Right cardiac atrium (tissue), 5 donors: Measurements from ENCODE around the gene MBP. TPM values are rescaled to one million over a fixed set of nuclear protein-coding genes. Genes with fewer than 3 reads are reported as not detected.

Experiments used
- ATAC-seq, 2 donors: fragments of 200-7000 bp; cut with Tn5 transposase; one replicate each; pipeline versions ENCODE4 v1.8.0 to v1.9.1; 2020; ENCODE audit warnings: moderate library complexity in 2 of 2, mild to moderate bottlenecking in 1 of 2
- DNase-seq, 3 donors: peaks; one replicate each; pipeline ENCODE4 v3.0.0-alpha.2; 2020
- H3K27ac ChIP-seq: one replicate; pipeline ENCODE4 v1.5.1; 2013; ENCODE audit warnings: mild to moderate bottlenecking, low read length, control low read depth, moderate library complexity
- H3K27me3 ChIP-seq: one replicate; pipeline ENCODE4 v1.6.1; 2013; ENCODE audit not compliant: control insufficient read depth, insufficient read depth
- H3K4me1 ChIP-seq: one replicate; pipeline ENCODE4 v1.6.1; 2013; ENCODE audit warnings: low read length; ENCODE audit not compliant: control insufficient read depth, insufficient read depth
- H3K4me3 ChIP-seq: one replicate; pipeline ENCODE4 v1.5.1; 2013; ENCODE audit warnings: low read length, control low read depth
- H3K9me3 ChIP-seq: one replicate; pipeline ENCODE4 v1.6.1; 2013; ENCODE audit warnings: low read length; ENCODE audit not compliant: control insufficient read depth
- WGBS: extraction: QIAGEN DNeasy Blood & Tissue Kit; methylation state at CpG from one replicate; pipeline ENCODE4 v1.1.7; 2013; 5-methylcytosine and 5-hydroxymethylcytosine counted together
- intact Hi-C, 4 donors: fragments of 100-400 bp; cut with DNase I; formaldehyde crosslinking; loops; one replicate each; pipeline versions ENCODE4 v1.11.0 to v1.14.0; 2022 to 2023
- polyA plus RNA-seq: library from polyadenylated mRNA; stranded (reverse); fragments of 200-250 nt; gene quantifications from one replicate; pipeline ENCODE4 v1.2.3, GENCODE V29; 2013
- total RNA-seq, 4 donors: library from RNA; stranded (reverse); fragmentation: NEBNext Ultra II Directional; extraction: Animal tissue kit (Norgen Biotek cat#: 25700); gene quantifications; one replicate each; pipeline ENCODE4 v1.2.1, GENCODE V29; 2021
- donor health status: healthy with polysubstance abuse.
- donor health status: DM: no; HTN: yes; CAD: no.
- donor health status: DM: no; HTN: no; CAD: no.
- donor health status: DM: no; HTN: yes; CAD: no; lungs with severe emphysema.
- donor health status: DM: yes; HTN: yes; CAD: no.

Gene MBP
- total and polyA plus RNA-seq, 5 donors: 10.5 to 26.4 (median 16.1) TPM

- intact Hi-C loops: no loop called here
- H3K9me3 ChIP-seq: no peaks in the 10 kb centered on the region
- no peaks in the 10 kb centered on the region for H3K27me3 ChIP-seq
- H3K4me1 ChIP-seq: no peaks in the 10 kb centered on the region
- no peak overlapping the region for H3K27ac ChIP-seq
- no peak overlapping the region for H3K4me3 ChIP-seq
- 61% methylated on average over 19 of the region's 19 CpGs for WGBS
- peak in 2 of 3 donors; percentile 73 to 81 for DNase-seq
- peak; percentile 67 to 78 for ATAC-seq
Observed at GRCh38 chr18:77165503-77166188, 33.1 kb upstream of the MBP start.

GRCh38 chr18:77164763-77165485 lies 32.3 kb upstream of the MBP start:
- ATAC-seq: no peak

GRCh38 chr18:77164026-77164425 lies 31.4 kb upstream of the MBP start:
- Histone ChIP-seq H3K4me3 (no peak overlapping the region), H3K4me1 (no peaks in the 10 kb centered on the region), H3K27ac (no peak overlapping the region), H3K27me3 (no peaks in the 10 kb centered on the region), H3K9me3 (no peaks in the 10 kb centered on the region)
- intact Hi-C loops: no loop called here
- no peak for ATAC-seq
- WGBS: 79% methylated on average over 13 of the region's 13 CpGs
- no peak for DNase-seq

More at GRCh38 chr18:77164763-77165485, 32.3 kb upstream of the MBP start:
- Histone ChIP-seq H3K27ac (no peak overlapping the region), H3K9me3 (no peaks in the 10 kb centered on the region), H3K27me3 (no peaks in the 10 kb centered on the region), H3K4me1 (no peaks in the 10 kb centered on the region), H3K4me3 (no peak overlapping the region)
- DNase-seq: no peak
- 86% methylated on average over 20 of the region's 20 CpGs for WGBS
- intact Hi-C loops: no loop called here

- no peak for ATAC-seq
- no peak for DNase-seq
- Histone ChIP-seq H3K4me3 (no peak overlapping the region), H3K4me1 (no peaks in the 10 kb centered on the region), H3K27ac (no peak overlapping the region), H3K9me3 (no peaks in the 10 kb centered on the region), H3K27me3 (no peaks in the 10 kb centered on the region)
- intact Hi-C loops: no loop called here
- WGBS: 81% methylated on average over 8 of the region's 8 CpGs
Observed at GRCh38 chr18:77162580-77162979, 30.0 kb upstream of the MBP start.

- Histone ChIP-seq H3K4me1 (no peaks in the 10 kb centered on the region), H3K27ac (no peak overlapping the region), H3K27me3 (no peaks in the 10 kb centered on the region), H3K4me3 (no peak overlapping the region), H3K9me3 (no peaks in the 10 kb centered on the region)
- WGBS: 67% methylated on average over 5 of the region's 5 CpGs
- no peak for DNase-seq
- no peak for ATAC-seq
- intact Hi-C loops: no loop called here
Observed at GRCh38 chr18:77161961-77162360, 29.4 kb upstream of the MBP start.

- 75% methylated on average over 7 of the region's 7 CpGs for WGBS
- no peak for ATAC-seq
Observed at GRCh38 chr18:77161383-77161782, 28.8 kb upstream of the MBP start.

GRCh38 chr18:77160515-77160914 lies 27.9 kb upstream of the MBP start:
- intact Hi-C loops: no loop called here
- Histone ChIP-seq H3K27me3 (no peaks in the 10 kb centered on the region), H3K9me3 (no peaks in the 10 kb centered on the region), H3K27ac (no peak overlapping the region), H3K4me1 (no peaks in the 10 kb centered on the region), H3K4me3 (no peak overlapping the region)
- 53% methylated on average over 11 of the region's 11 CpGs for WGBS
- ATAC-seq: no peak
- DNase-seq: no peak

More at GRCh38 chr18:77161383-77161782, 28.8 kb upstream of the MBP start:
- intact Hi-C loops: no loop called here
- no peak overlapping the region for H3K27ac ChIP-seq
- H3K9me3 ChIP-seq: no peaks in the 10 kb centered on the region
- DNase-seq: no peak
- no peaks in the 10 kb centered on the region for H3K27me3 ChIP-seq
- no peaks in the 10 kb centered on the region for H3K4me1 ChIP-seq
- no peak overlapping the region for H3K4me3 ChIP-seq

GRCh38 chr18:77157312-77157711 lies 24.7 kb upstream of the MBP start:
- Histone ChIP-seq H3K4me1 (no peaks in the 10 kb centered on the region), H3K27ac (no peak overlapping the region), H3K27me3 (no peaks in the 10 kb centered on the region), H3K4me3 (no peak overlapping the region), H3K9me3 (no peaks in the 10 kb centered on the region)
- 86% methylated on average over 4 of the region's 4 CpGs for WGBS
- ATAC-seq: no peak
- no peak for DNase-seq
- intact Hi-C loops: no loop called here

GRCh38 chr18:77155031-77155430 lies 22.4 kb upstream of the MBP start:
- Histone ChIP-seq H3K27me3 (no peaks in the 10 kb centered on the region), H3K4me3 (no peak overlapping the region), H3K4me1 (no peaks in the 10 kb centered on the region), H3K27ac (no peak overlapping the region), H3K9me3 (no peaks in the 10 kb centered on the region)
- intact Hi-C loops: no loop called here
- WGBS: 88% methylated on average over 17 of the region's 17 CpGs
- ATAC-seq (no peak), DNase-seq (no peak)

GRCh38 chr18:77153404-77153803 lies 20.8 kb upstream of the MBP start:
- Histone ChIP-seq H3K27me3 (no peaks in the 10 kb centered on the region), H3K4me1 (no peaks in the 10 kb centered on the region), H3K4me3 (no peak overlapping the region), H3K9me3 (no peaks in the 10 kb centered on the region), H3K27ac (no peak overlapping the region)
- no peak for DNase-seq
- ATAC-seq: no peak
- intact Hi-C loops: no loop called here
- 67% methylated on average over 6 of the region's 6 CpGs for WGBS

GRCh38 chr18:77151772-77152520 lies 19.4 kb upstream of the MBP start:
- no peaks in the 10 kb centered on the region for H3K9me3 ChIP-seq
- DNase-seq: no peak
- WGBS: 88% methylated on average over 22 of the region's 22 CpGs

More at GRCh38 chr18:77151772-77152520, 19.4 kb upstream of the MBP start:
- intact Hi-C loops: no loop called here
- ATAC-seq: no peak
- Histone ChIP-seq H3K4me1 (no peaks in the 10 kb centered on the region), H3K4me3 (no peak overlapping the region), H3K27me3 (no peaks in the 10 kb centered on the region), H3K27ac (no peak overlapping the region)
